GM19328 (cell line): Measurements from ENCODE around the gene POU6F2.

Source experiments
- ATAC-seq: cut with Tn5 transposase; IDR thresholded peaks from one replicate; pipeline ENCODE4 v1.9.1; 2021; ENCODE audit warnings: mild to moderate bottlenecking, moderate library complexity; ENCODE audit not compliant: unreplicated experiment

The POU6F2 gene

DNA sequence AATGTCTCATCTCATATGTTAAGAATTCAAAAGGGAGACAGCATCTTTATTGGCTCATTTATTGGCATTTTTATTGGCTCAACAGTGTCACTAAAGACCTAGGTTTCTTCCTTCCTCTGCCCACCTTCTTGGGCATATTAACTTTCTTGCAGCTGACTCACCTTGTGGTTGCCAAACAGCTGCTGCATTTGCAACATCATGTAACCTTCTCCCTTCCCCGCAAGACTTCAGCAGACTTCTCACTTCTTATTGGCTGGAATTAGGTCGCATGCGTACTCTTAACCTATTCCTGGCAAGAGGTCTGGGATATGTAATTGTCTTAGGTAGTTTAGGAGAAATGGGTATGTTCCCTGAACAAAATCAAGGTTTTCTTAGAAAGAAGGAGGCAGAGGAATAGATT lies 263.2 kb downstream of the POU6F2 start:
- no peak for ATAC-seq

DNA sequence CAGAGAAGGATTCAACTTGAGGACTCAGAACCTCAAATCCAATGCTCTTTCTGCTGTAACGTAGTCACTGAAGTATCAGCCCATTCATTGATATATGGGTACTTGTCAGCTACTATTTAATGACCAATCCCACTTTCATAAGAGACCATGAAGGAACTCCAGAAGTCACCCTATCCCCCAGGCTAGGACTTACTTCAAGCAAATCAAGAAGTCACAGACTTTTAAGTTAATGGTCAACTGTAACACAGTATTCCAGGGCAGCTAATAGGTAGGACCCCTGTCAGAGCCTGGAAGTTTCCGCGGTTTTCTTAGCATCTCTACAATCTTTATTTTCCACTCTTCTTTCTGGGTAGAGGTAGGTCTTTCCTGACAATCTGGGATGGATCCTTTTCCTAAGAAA lies 269.9 kb downstream of the POU6F2 start:
- no peak for ATAC-seq

DNA sequence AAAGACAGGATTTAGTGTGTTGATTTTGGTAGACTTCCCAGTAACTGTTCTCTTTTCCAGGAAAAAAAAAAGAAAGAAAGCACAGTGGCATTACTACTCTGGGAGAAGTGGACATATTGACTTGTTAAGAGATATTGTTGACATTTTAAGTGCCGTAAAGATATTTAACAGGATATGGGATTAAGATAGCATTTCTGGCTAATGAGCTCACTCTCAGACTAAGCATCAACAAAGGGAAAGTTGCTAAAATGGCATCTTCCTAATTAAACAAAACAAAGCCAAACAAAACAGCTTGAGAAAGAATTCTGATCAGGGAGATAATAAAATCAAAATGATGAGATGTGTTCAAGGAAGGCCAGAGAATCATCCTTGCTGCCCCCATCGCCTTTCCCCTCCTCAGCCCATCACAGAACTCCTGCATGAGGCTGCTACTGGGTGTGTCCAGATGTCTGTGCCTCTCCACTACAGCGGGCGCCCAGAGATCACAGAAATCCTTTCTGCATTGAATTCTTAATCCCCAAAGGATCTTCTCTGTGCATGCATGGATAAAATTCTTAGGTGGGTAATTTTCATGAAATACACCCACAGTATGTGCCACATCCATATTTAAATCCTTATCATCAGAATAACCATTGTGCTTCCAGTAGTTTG lies 270.5 kb downstream of the POU6F2 start:
- no peak for ATAC-seq

DNA sequence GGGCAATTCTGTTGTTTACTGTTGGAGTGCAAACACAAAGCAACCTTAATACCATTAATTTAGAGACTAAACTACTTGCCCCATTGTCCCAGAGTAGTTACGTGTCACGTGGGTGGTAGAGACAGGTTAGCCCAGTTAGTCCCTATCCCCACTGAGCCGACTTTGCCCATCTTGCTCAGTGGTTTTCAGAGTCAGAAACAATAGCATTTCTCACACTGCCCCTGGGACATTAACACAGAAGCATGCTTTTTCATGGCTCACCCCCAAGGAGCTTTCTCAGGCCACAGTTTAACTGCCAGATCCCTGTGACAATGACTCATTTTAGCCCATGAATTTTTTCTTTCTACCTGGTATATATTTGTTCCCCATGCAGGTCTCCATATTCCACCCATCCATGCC lies 271.0 kb downstream of the POU6F2 start:
- no peak for ATAC-seq

DNA sequence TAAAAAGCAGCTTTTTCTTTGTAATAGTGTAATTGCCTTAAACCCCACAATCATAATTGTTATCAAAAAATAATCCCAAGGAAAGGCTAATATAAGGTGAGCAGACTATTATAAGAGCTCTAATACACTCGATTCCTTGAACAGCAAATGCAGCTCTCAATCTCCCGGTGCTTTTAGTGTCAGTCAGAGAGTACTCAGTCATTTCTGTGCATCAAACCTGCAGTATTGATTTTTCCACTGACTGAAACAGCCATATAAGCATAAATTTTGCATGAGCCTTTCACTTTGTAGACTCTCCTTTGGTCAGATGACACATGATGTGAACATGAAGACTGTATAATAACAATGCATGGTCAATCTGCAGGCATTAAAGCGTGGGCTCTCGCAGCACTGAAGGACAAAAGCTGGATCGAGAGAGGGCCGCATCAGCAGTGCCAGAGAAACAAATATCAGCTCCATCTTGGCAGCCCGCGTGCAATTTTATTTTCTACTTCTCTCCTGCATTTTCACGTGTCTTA lies 272.0 kb downstream of the POU6F2 start:
- no peak for ATAC-seq

DNA sequence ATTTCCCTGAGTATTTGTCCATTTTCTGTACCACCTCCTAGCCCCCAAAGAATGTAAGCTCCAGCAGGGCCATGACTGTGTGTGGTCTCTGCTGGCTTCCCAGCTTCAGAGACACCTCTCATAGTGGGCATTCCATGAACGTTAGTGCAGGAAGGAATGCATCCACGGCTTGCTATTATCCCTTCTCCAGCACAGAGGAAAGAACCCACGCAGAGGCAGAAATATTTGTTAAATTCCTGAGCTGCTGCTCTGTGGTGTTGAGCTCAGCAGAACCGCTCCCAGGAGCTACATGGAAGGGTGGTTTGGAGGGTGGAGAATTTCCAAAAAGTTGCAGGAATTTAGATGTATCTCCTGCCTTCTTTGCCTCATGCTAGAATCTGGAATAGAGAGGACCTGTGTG lies 275.2 kb downstream of the POU6F2 start:
- ATAC-seq, result no peak

DNA sequence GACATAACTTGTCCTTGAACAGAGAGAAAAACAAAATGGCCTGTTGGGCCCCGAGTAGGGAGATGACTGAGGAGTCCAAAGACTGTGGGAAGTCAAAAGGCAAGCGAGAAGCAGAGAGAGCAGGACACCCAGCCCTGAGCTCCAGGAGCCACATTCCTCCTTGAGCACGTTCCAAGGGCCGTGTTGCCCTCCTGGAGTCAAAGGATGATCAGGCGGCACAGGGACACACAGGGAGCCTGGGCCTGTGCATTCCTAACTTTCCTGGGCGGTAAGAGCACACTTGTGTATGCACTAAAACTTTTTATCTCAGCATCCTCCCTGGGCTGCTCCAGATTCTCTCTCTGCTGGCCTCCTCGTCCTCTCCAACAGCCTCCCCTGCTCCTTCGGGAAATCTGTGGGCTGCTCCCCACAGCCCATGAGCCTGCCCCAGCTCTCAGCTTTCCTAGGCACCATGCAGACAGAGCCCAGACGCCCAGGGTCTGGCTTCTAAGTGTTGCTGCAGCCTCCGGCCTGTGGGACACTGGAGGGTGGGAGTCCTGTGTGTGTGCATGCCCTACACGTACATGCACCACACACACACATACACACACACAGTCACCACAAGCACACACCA lies 281.8 kb downstream of the POU6F2 start:
- ATAC-seq, result no peak

DNA sequence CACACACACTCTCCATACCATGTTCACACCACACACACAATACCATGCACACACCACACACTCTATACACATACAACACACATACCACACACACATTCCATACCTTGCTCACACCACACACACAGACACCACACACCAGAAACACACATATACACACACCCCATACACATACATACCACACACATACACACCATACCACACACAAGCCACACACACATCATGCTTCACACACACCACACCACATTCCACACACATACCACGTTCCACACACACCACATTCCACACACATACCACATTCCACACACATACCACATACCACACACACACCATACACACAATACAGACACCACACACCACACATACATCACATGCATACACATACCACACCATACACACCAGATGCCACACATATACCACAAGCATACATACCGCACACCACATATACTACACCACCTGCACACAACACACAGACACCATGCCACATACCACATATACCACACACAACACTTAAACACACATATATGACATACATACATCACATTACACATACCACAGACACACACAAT lies 282.7 kb downstream of the POU6F2 start:
- no peak for ATAC-seq

DNA sequence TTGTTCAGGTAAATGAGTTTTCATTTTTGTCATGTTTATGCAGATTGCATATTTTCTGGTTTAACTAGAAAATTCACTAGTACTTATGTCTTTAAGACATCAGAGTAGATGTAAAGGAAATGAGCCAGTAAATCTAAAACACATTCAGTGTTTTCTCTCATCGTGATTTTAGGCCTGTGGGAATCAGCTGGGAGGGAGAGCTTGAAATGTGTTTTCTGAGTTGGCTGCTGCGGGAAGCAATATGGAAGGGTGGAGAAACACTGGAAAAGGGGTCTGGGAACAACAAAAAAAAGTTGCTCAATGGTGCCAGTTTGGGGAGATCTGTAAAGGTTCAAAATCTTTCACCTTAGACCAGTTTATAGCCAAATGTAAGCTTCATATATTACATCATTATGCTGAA lies 284.1 kb downstream of the POU6F2 start:
- ATAC-seq, result no peak

DNA sequence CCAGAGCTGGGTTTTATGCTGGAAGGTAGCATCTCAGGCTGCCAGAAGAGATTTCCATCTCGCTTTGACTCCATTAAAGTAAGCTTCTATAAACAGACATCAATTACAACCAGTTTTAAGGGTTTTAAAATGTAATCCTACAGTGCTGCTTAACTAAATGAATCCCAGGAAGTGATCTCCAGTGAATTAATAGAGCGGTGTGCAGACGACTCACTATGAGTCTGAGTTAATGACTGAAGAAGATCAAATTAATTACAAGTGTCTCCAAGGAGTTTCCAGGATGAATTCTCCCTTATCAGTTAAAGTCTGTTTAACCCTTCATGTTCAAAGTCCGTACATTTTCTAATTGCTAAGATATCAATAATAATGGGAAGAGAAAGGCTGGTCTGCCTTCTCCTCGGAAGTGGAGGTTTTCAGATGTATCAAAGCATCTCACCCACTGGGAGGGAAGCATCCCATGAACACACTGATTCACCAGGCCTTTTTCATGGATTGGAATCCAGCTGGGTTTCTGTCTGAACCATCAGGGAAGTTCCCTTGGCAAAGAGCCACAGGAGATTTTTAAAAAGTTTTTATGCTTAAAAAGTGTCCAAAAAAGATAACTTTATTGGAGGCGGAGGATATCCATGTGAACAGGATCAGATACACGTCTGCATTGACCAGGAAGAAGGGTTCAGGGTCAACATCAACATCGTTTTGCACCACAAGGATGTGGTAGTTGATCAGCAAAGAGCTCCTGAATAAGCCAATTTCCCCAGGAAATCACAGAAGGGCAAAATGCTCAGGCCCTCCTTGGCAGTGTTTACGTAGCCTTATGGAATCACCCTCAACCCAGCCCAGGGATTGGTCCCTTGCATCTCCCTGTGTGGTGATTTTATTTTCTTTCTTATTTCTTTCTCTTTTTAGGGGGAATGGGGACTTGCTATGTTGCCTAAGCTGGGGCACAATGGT lies 288.2 kb downstream of the POU6F2 start:
- no peak for ATAC-seq

DNA sequence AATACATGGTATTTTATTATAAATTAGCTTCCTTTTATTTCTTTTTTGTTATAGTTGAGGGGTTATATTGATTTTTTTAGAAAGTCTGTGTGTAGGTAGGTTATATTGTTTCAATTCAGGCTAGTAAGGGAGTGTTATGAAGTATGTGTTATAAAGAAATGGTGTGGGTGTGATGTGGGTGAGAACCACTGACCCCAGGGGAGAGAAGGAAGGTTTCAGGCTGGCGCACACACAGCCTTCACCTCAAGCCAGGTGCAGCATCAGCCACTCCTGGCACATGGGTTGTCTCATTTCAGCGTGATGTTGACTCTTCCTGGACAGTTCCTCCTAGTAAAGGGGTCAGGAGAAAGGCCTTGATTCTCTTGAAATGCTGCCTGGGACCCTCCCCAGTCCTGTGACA lies 291.3 kb downstream of the POU6F2 start:
- ATAC-seq, result no peak

DNA sequence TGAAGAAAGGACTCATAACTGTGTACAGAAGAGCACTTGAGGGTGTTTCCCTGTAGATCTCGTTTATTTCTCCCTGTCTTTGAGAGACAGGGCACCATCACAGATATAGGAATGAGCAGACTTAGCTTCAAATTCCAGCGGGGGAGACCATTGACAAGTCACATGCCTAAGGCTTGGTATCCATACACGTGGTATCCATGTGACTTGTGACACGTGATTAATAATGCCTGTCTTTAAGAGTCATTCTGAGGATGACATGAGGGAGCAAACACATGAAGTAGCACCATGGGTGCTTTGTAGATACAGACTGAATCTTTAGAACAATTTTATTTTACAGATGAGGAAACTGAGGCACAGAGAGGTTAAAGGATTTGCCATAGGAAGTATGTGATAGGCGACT lies 292.3 kb downstream of the POU6F2 start:
- ATAC-seq, result no peak

DNA sequence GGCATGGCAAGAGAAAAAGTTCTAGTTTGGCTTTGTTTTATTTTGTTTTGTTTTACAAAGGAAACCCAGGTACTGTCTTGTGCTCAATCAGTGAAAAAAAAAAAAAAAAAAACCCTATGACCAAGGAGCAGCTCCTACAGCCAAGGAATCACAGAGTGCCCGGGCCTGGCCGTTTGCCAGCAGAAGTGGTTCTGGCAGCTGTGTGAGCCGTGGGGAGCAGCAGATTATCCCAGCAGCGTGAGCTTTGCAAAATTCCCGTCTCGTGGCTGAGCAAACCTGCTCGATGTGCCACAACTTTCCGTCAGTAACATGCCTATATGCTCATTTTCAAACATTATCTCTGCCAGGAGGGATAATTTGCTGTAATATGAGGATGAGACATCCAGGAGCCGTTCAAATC lies 293.7 kb downstream of the POU6F2 start:
- no peak for ATAC-seq

DNA sequence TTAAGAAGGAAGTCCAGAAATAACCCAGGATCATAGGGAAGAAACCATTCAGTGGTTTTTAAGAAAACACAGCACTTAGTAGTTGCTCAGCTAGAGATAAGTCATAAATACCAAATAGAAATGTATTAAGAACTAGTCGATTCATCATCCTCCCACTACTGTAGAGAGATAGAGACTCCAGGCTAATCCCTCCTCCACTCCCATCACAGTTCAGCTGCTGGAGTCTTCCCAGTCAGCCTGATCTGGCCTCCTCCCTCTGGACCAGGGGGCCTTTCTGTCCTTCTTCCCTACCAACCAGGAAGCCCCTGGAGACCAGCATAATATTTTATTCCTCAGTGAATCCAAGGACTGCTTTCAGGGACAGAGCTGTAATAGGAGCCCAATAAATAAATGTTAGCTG lies 294.4 kb downstream of the POU6F2 start:
- ATAC-seq, result no peak

DNA sequence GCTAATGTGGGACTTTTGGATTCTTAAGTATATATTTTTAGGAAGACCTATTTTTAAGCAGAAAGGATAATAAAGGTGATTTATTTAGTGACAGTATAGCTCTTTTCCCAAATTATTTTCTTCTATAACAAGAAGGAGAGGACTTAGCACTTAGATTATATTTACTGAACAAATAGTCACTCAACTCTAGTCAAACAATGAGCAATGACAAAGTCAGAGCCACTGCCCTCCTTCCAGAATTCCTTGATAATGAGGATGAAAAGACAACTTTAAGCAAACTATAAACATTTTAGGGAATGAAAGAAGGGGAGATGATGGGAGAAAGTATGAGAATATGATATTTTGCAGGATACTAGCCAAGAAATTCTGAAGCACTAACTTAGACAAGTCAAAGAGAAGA lies 295.0 kb downstream of the POU6F2 start:
- ATAC-seq, result no peak

DNA sequence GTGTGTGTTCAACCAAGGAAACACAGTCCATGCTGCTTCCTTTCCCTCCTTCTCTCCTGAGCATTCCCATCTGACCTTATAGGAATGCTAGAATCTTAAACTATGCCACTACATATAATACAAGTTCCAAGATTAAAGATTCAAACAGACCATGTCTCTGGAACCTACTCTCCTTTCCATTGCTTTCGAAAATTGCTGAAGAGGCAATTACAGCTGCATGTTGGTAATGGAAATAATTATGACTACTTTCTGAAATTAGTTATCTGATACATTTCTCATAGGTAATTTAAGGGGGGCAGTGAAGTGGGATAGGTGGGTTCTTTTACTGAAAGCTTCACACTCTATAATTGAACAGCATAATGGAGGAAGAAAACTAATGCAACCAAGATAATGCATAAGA lies 302.6 kb downstream of the POU6F2 start:
- ATAC-seq, result no peak

DNA sequence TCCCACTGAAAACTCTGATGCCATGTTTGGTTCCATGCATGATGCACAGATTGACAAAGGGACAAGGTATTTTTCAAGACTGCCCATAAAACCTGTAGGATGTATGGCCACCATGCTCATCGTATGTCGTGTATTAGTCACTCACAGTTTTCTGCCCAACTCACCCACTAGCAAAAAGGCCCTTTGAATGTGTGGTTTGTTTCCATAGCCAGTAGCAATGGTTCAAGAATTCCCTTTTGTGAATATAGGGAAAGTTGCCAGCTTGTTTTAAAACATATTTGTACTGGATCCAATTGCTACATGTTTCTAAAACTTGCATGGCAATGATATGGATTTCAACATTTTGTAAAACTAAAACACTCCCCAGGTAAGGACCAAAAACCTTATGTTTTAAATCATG lies 307.5 kb downstream of the POU6F2 start:
- no peak for ATAC-seq

DNA sequence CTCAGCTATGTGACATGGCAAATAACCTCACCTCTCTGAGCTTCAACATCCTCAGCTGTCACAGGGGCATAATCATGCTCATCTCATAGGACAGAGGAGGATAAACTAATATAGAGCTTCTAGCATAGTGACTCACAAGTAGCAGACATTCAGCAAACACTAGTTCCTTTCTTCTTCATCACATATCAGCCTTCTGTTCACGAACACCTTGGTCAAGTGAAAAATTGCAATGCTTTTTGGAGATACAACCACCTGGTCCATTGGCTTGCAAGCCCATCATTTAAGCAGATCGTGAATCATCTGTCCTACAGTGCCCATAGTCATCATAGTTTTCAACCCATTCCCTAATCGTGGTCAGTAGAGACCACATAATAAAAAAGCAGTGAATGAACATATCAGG lies 310.6 kb downstream of the POU6F2 start:
- no peak for ATAC-seq

DNA sequence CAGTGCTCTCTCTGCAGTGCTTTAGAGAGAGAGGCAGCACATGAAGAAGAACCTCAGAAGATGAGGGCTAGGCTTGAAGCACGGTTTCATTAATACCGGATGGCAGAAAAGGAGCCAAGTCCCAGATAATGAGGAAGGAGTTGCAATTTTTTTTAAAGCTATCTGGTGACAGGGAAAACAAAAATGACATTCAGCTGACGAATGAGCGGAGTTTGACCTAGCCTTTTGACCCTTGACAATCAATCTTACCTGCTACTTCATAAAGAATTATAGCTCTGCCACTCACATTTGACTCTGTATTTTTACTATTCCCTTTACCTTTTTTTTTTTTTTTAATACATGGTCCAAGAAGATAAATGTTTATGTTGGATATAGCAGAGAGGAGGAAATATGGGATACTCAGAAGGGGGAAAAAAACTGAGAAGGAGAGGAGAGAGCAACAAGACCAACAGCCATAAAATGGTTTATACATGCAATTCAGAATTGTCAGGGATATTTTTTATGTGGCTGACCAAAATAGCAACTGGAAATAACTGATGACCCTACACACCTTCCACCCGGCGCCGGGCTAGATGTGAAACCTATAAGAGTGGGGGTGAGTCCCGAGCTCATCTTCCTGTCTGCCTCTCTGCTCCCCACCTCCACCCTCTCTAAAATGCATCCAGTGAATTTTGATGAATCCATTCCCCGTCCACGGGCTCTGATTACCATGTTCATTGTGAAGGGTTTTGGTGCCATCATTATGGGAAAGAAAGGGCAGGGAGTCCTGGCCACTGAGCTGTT lies 314.1 kb downstream of the POU6F2 start:
- no peak for ATAC-seq

DNA sequence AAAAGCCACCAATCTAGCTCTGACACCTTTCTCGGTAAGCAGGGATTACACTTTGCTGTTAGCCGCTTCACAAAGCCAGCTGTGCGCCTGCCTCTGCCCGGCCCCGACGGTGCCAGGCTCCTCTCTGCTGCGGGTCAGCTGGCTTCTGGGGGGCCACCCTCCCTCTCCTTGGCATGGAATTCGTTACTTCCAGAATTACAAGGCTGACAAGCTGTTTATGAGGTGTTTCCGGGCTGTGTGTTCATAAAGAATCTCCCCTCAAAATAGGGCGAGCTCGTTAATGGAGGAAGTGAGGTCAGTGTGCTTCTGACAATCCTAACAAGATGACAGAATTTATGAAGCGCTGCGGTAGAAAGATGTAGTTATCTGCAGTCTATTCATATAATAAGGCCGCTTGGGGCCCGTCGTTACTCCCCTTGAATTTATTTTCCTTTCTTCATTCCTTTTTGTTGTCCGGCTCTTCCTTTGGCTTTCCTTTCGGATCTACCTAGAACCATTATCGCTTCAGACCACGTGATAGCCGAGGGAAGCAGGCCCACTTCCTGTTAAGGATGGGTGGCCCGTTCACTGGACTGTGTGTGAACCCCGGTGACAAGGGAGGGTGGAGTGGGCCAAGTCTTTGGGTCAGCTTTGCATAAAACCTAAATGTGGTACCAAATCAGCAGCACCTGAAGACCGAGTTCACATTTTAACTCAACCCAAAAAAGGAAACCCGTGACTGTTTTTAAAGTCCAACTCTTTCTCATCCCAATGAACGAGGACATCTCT lies 315.5 kb downstream of the POU6F2 start:
- ATAC-seq, result no peak
